C4-2B (cell line): ENCODE data around the gene CLDN8.

Experiments used
- ZFX ChIP-seq: fragments of 450-650 bp; IDR thresholded peaks from 2 replicates; pipeline ENCODE4 v1.6.1; 2017
- TF ChIP-seq, protein P1 (sequence below): fragments of 450-650 bp; conservative IDR thresholded peaks from 2 replicates; pipeline ENCODE4 v1.5.1; 2017; ENCODE audit warnings: mild to moderate bottlenecking

DNA sequence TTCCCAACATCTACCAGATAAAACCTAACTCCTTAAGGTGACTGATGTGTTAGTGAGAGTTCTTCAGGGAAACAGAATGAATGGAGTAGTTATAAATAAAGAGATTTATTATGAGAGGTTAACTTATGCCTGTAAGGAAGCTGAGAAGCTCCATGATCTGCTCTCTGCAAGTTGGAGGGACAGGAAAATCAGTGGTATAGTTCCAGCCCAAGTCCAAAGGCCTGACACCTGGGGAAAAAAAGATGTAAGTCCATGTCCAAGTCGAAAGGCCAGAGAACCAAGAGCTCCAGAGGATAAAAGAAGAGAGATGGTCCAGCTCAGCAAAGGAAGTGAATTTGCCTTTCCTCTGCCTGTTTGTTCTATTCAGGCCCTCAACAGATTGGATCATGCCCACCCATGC, 39.8 kb upstream of the CLDN8 start:
- TF ChIP-seq, protein P1, sequence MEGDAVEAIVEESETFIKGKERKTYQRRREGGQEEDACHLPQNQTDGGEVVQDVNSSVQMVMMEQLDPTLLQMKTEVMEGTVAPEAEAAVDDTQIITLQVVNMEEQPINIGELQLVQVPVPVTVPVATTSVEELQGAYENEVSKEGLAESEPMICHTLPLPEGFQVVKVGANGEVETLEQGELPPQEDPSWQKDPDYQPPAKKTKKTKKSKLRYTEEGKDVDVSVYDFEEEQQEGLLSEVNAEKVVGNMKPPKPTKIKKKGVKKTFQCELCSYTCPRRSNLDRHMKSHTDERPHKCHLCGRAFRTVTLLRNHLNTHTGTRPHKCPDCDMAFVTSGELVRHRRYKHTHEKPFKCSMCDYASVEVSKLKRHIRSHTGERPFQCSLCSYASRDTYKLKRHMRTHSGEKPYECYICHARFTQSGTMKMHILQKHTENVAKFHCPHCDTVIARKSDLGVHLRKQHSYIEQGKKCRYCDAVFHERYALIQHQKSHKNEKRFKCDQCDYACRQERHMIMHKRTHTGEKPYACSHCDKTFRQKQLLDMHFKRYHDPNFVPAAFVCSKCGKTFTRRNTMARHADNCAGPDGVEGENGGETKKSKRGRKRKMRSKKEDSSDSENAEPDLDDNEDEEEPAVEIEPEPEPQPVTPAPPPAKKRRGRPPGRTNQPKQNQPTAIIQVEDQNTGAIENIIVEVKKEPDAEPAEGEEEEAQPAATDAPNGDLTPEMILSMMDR: no peak
- TF ChIP-seq ZFX: no peak
